Measurements from ENCODE around the gene CLEC10A.
"Not testable (repeated sequence)": the region's sequence is repeated elsewhere in the genome, so short reads cannot be mapped to it uniquely, and the experiment has no call there.

- TF ChIP-seq, protein P1, sequence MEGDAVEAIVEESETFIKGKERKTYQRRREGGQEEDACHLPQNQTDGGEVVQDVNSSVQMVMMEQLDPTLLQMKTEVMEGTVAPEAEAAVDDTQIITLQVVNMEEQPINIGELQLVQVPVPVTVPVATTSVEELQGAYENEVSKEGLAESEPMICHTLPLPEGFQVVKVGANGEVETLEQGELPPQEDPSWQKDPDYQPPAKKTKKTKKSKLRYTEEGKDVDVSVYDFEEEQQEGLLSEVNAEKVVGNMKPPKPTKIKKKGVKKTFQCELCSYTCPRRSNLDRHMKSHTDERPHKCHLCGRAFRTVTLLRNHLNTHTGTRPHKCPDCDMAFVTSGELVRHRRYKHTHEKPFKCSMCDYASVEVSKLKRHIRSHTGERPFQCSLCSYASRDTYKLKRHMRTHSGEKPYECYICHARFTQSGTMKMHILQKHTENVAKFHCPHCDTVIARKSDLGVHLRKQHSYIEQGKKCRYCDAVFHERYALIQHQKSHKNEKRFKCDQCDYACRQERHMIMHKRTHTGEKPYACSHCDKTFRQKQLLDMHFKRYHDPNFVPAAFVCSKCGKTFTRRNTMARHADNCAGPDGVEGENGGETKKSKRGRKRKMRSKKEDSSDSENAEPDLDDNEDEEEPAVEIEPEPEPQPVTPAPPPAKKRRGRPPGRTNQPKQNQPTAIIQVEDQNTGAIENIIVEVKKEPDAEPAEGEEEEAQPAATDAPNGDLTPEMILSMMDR (IDR thresholded peaks at IDR 0.05) = not testable (repeated sequence)
- TF ChIP-seq POLR2A (IDR thresholded peaks at IDR 0.05) = not testable (repeated sequence)
Measured at GRCh38 chr17:7126386-7126785, 46.3 kb upstream of the CLEC10A start.
